HepG2 (cell line): Measurements from ENCODE around the gene FOXK2. TPM values are rescaled to one million over a fixed set of nuclear protein-coding genes. Genes with fewer than 3 reads are reported as not detected.

Experiments
- CSRNP2 ChIP-seq: sonication (generic); formaldehyde crosslinking; conservative IDR thresholded peaks from 2 replicates; pipeline ENCODE4 v1.8.0; 2022; ENCODE audit warnings: low read depth, missing genetic modification reagents
- FOSL1 ChIP-seq: sonication (generic); formaldehyde crosslinking; IDR thresholded peaks from 2 replicates; pipeline ENCODE4 v1.9.0; 2021; ENCODE audit warnings: missing genetic modification reagents, borderline replicate concordance
- FOXA1 ChIP-seq, 2 experiments: fragments of 450-650 bp in 1 of 2; sonication (generic) in 1 of 2; formaldehyde crosslinking in 1 of 2; IDR thresholded peaks; 2 replicates each; pipeline versions ENCODE4 v1.4.0 to v1.6.1; 2016 to 2020; ENCODE audit warnings: missing genetic modification reagents in 1 of 2
- FOXM1 ChIP-seq: sonication (generic); formaldehyde crosslinking; IDR thresholded peaks from 2 replicates; pipeline ENCODE4 v1.5.0; 2020; ENCODE audit warnings: missing genetic modification reagents
- MAX ChIP-seq: IDR thresholded peaks from 2 replicates; pipeline ENCODE4 v1.6.1; 2012; ENCODE audit warnings: inconsistent platforms
- PRDM15 ChIP-seq: sonication (generic); formaldehyde crosslinking; IDR thresholded peaks from 2 replicates; pipeline ENCODE4 v1.4.0; 2020; ENCODE audit warnings: missing genetic modification reagents
- RBM22 ChIP-seq: fragments of 200-400 bp; formaldehyde crosslinking; optimal IDR thresholded peaks from 2 replicates; pipeline ENCODE3; 2017; ENCODE audit warnings: mild to moderate bottlenecking, low read length, moderate library complexity
- SALL1 ChIP-seq: sonication (generic); formaldehyde crosslinking; IDR thresholded peaks from 2 replicates; pipeline ENCODE4 v1.8.0; 2022; ENCODE audit warnings: mild to moderate bottlenecking, missing genetic modification reagents
- SYNCRIP ChIP-seq: fragments of 200-400 bp; formaldehyde crosslinking; IDR thresholded peaks from 2 replicates; pipeline ENCODE4 v1.6.1; 2018; ENCODE audit warnings: mild to moderate bottlenecking, low read depth, low read length; ENCODE audit not compliant: insufficient read depth
- TFAP4 ChIP-seq: sonication (generic); IDR thresholded peaks from 2 replicates; pipeline ENCODE4 v1.6.1; 2016; ENCODE audit warnings: low read depth, borderline replicate concordance
- ZBTB4 ChIP-seq: sonication (generic); formaldehyde crosslinking; IDR thresholded peaks from 2 replicates; pipeline ENCODE4 v1.4.0; 2020; ENCODE audit warnings: missing genetic modification reagents, mild to moderate bottlenecking, borderline replicate concordance
- ZNF18 ChIP-seq: sonication (generic); formaldehyde crosslinking; IDR thresholded peaks from 2 replicates; pipeline ENCODE4 v1.8.0; 2022; ENCODE audit warnings: mild to moderate bottlenecking, missing genetic modification reagents; ENCODE audit not compliant: insufficient replicate concordance
- ZNF282 ChIP-seq: fragments of 450-650 bp; IDR thresholded peaks from 2 replicates; pipeline ENCODE4 v1.6.1; 2018; ENCODE audit not compliant: partially characterized antibody
- ZNF296 ChIP-seq: sonication (generic); formaldehyde crosslinking; conservative IDR thresholded peaks from 2 replicates; pipeline ENCODE4 v1.5.0; 2020; ENCODE audit warnings: mild to moderate bottlenecking, missing genetic modification reagents
- ZNF34 ChIP-seq: sonication (generic); formaldehyde crosslinking; IDR thresholded peaks from 2 replicates; pipeline ENCODE4 v1.4.0; 2020; ENCODE audit warnings: mild to moderate bottlenecking, missing genetic modification reagents, borderline replicate concordance
- ZNF496 ChIP-seq: sonication (generic); formaldehyde crosslinking; IDR thresholded peaks from 2 replicates; pipeline ENCODE4 v1.8.1; 2023; ENCODE audit warnings: mild to moderate bottlenecking, moderate library complexity, missing genetic modification reagents; ENCODE audit not compliant: insufficient replicate concordance
- ZNF782 ChIP-seq: sonication (generic); formaldehyde crosslinking; IDR thresholded peaks from 2 replicates; pipeline ENCODE4 v1.4.0; 2020; ENCODE audit warnings: missing genetic modification reagents, mild to moderate bottlenecking, borderline replicate concordance
- polyA plus RNA-seq, 8 experiments: library from polyadenylated mRNA; depleted of rRNA in 3 of 8; stranded (reverse) in 7 of 8; unstranded in 1 of 8; fragments of >200 nt; fragmentation: Illumina TruSeq in 4 of 8; extraction: Trizol in 4 of 8; gene quantifications; 2 replicates each; pipeline versions ENCODE4 v1.2.1 to v1.2.3, GENCODE V29; 2011 to 2016; ENCODE audit warnings: low read depth in 4 of 8, missing spikeins in 1 of 8, mixed read lengths in 1 of 8; ENCODE audit not compliant: insufficient read depth in 1 of 8
- total RNA-seq, 5 experiments: library from RNA; depleted of rRNA; stranded (reverse); fragments of >200 nt; fragmentation: Illumina TruSeq; extraction: Trizol; gene quantifications; 2 replicates each; pipeline ENCODE4 v1.2.3, GENCODE V29; 2016; ENCODE audit warnings: low read depth in 1 of 5

Gene FOXK2
- total and polyA plus RNA-seq, 2 of the 13 experiments (the other 11 are each of a cell fraction or from before 2014, with no cell fraction given) = 67.1 to 67.2 TPM

- TF ChIP-seq ZBTB4 (CRISPR knock-in tag) (no peak), ZNF782 (CRISPR knock-in tag) (no peak), CSRNP2 (CRISPR knock-in tag) (no peak), ZNF496 (CRISPR knock-in tag) (no peak), SYNCRIP (no peak), FOSL1 (CRISPR knock-in tag) (no peak), SALL1 (CRISPR knock-in tag) (no peak), FOXA1 (IDR thresholded peaks at IDR 0.05) (no peak), FOXA1 (CRISPR knock-in tag; IDR thresholded peaks at IDR 0.05) (0 out of 2 replicates have a peak, but pooled peaks have one; percentile 15), RBM22 (peak; percentile 10), MAX (0 out of 2 replicates have a peak, but pooled peaks have one; percentile 17), PRDM15 (CRISPR knock-in tag) (no peak), ZNF18 (CRISPR knock-in tag) (no peak), TFAP4 (peak; percentile 69; the same call in 1 of the 2 replicates), FOXM1 (CRISPR knock-in tag) (no peak), ZNF34 (CRISPR knock-in tag) (no peak), ZNF296 (CRISPR knock-in tag) (no peak), ZNF282 (no peak)
These were observed 40.2 kb downstream of the FOXK2 start (continued) for GRCh38 chr17:82559566-82560251.
